Progenitor cell of endocrine pancreas (in vitro differentiated cells): ENCODE data around the gene DNASE2. TPM values are rescaled to one million over a fixed set of nuclear protein-coding genes. Genes with fewer than 3 reads are reported as not detected.
A peak's percentile ranks its signal among the peaks of the same experiment; 100 is the strongest.

Experiments
- DNase-seq: peaks from one replicate; pipeline ENCODE4 v3.0.0; 2021; ENCODE audit warnings: low spot score; ENCODE audit not compliant: unreplicated experiment
- H3K27ac Mint-ChIP-seq: 2 replicates; pipeline ENCODE4 v1.8.0; 2021; ENCODE audit warnings: mild to moderate bottlenecking, moderate library complexity, mixed read lengths
- H3K27me3 Mint-ChIP-seq: 2 replicates; pipeline ENCODE4 v1.8.0; 2021; ENCODE audit warnings: mixed read lengths
- H3K36me3 Mint-ChIP-seq: 2 replicates; pipeline ENCODE4 v1.8.0; 2022; ENCODE audit warnings: mixed read lengths; ENCODE audit not compliant: insufficient read depth
- H3K4me1 Mint-ChIP-seq: 2 replicates; pipeline ENCODE4 v1.8.0; 2021; ENCODE audit warnings: low read depth, mixed read lengths
- H3K4me3 Mint-ChIP-seq: 2 replicates; pipeline ENCODE4 v1.8.0; 2021; ENCODE audit warnings: low read depth, mild to moderate bottlenecking, moderate library complexity, mixed read lengths
- H3K9me3 Mint-ChIP-seq: 2 replicates; pipeline ENCODE4 v1.8.0; 2021; ENCODE audit warnings: low read depth, mixed read lengths
- total RNA-seq: library from RNA; stranded (reverse); gene quantifications from 2 replicates; pipeline ENCODE4 v1.2.1, GENCODE V29; 2021
- TF ChIP-seq, protein P1 (sequence below): fragments of 200-600 bp; sonication (generic); IDR thresholded peaks from one replicate; pipeline ENCODE4 v1.5.0; 2021; ENCODE audit warnings: antibody characterized with exemption, mild to moderate bottlenecking; ENCODE audit not compliant: unreplicated experiment

The DNASE2 gene
- total RNA-seq, 1 donor from 2014 or later, result 26.0 TPM

DNA sequence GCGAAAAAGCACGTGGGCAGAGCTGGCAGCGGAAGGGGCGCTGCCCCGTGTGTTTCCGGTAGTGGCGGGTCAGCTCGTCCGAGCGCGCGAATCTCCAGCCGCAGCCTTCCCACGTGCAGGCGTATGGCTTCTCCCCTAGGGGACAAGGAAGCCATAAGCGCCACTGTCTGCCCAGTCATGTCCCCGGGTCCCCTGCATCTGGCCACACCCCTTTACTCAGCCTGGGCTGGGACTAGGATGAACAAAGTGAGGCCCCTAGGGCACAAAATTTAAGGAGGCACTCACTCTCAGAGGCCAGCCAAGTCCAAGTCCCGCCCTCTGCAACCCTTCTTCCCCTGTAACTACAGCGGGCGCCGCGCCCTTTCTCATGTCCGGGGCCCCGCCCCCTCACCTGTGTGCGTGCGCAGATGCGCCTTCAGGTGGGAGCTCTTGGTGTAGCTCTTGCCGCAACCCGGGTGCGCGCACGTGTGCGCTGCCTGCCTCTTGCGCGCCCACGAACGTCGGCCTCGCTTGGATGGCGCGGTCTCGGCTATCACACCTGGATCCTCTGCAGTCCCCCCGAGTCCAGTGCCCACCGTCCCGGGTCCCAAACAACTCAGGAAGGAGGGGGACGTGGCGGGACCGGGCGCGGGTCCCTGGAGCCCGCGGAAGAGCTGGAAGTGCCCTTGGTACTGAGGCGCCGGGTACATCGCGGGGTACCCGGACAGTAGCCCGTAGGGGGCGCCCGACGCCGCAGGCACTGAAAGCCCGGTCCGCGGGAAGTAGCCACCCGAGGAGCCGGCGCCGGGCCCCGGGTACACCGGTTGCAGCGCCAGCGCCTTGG, 3.9 kb upstream of the DNASE2 start:
- H3K27ac Mint-ChIP-seq, result peak overlapping the region; percentile 85
- H3K36me3 Mint-ChIP-seq, result no peaks in the 10 kb centered on the region
- peaks cover 10% of the 10 kb centered on the region for H3K4me1 Mint-ChIP-seq
- peak overlapping the region; percentile 80 for H3K4me3 Mint-ChIP-seq
- H3K27me3 Mint-ChIP-seq, result peaks cover 12% of the 10 kb centered on the region
- TF ChIP-seq, protein P1, sequence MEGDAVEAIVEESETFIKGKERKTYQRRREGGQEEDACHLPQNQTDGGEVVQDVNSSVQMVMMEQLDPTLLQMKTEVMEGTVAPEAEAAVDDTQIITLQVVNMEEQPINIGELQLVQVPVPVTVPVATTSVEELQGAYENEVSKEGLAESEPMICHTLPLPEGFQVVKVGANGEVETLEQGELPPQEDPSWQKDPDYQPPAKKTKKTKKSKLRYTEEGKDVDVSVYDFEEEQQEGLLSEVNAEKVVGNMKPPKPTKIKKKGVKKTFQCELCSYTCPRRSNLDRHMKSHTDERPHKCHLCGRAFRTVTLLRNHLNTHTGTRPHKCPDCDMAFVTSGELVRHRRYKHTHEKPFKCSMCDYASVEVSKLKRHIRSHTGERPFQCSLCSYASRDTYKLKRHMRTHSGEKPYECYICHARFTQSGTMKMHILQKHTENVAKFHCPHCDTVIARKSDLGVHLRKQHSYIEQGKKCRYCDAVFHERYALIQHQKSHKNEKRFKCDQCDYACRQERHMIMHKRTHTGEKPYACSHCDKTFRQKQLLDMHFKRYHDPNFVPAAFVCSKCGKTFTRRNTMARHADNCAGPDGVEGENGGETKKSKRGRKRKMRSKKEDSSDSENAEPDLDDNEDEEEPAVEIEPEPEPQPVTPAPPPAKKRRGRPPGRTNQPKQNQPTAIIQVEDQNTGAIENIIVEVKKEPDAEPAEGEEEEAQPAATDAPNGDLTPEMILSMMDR, result peak; percentile 72
- H3K9me3 Mint-ChIP-seq, result no peaks in the 10 kb centered on the region
- DNase-seq, result peak; percentile 79

DNA sequence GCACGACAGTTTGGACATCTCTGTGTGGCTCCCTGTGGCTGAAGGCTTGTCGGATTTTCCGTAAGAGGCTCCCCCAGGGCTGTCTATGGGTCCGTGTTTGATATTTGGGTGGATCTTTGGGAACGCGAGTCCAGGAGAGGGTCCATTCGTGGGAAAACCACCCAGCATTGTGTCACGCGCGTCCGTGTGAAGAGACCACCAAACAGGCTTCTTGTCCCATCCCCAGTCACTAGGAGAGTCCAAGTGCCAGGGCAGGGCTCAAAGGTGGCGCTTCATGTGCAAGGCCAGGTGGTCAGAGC, 3.3 kb upstream of the DNASE2 start:
- Mint-ChIP-seq H3K36me3 (no peaks in the 10 kb centered on the region), H3K9me3 (no peaks in the 10 kb centered on the region), H3K27ac (no peak overlapping the region), H3K4me1 (peaks cover 10% of the 10 kb centered on the region), H3K27me3 (peaks cover 12% of the 10 kb centered on the region), H3K4me3 (no peak overlapping the region)
- TF ChIP-seq, protein P1, result no peak
- no peak for DNase-seq

DNA sequence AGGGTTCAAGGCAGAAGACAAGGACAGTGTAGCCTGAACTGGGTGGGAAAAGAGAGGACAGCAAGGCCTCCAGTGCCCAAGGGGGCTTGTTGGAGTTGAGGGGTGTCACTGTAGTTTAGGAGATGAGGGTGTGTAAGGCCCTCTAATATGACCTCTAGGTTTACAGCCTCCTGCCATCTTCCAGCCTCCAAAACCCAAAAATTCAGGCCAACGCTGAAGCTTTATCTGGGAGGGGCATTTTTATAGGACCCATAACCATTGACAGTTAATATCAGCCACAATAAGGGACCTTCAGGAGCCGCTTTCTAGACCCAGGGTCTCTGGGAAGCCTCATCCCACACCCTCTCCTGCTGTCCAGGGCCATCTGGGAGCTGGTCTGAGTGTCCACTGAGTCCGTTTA, 3.0 kb upstream of the DNASE2 start:
- Mint-ChIP-seq H3K4me3 (no peak overlapping the region), H3K36me3 (no peaks in the 10 kb centered on the region), H3K9me3 (no peaks in the 10 kb centered on the region), H3K4me1 (peaks cover 10% of the 10 kb centered on the region), H3K27me3 (peaks cover 12% of the 10 kb centered on the region), H3K27ac (no peak overlapping the region)
- DNase-seq, result no peak
- TF ChIP-seq, protein P1, result no peak

DNA sequence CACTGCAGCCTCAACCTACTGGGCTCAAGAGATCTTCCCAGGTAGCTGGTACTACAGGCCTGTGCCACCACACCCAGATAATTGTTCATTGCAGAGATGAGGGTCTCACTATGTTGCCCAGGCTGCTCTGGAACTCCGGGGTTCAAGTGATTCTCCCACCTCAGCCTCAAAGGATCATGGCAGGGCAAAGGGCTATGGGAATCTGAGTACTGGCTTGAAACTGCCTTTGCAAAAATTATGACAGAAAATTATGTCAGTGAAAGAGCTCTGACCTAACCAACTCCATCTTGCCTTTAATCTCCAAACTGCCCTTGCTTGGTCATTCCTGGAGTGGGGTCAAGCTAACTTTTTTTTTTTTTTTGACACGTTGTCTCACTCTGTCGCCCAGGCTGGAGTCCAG, 1.3 kb upstream of the DNASE2 start:
- peaks cover 3% of the 10 kb centered on the region for H3K36me3 Mint-ChIP-seq
- DNase-seq, result no peak
- no peaks in the 10 kb centered on the region for H3K9me3 Mint-ChIP-seq
- H3K4me1 Mint-ChIP-seq, result peaks cover 10% of the 10 kb centered on the region
- peak overlapping the region; percentile 73 for H3K27ac Mint-ChIP-seq
- peaks cover 12% of the 10 kb centered on the region for H3K27me3 Mint-ChIP-seq
- TF ChIP-seq, protein P1, result no peak
- H3K4me3 Mint-ChIP-seq, result peak overlapping the region; percentile 60

DNA sequence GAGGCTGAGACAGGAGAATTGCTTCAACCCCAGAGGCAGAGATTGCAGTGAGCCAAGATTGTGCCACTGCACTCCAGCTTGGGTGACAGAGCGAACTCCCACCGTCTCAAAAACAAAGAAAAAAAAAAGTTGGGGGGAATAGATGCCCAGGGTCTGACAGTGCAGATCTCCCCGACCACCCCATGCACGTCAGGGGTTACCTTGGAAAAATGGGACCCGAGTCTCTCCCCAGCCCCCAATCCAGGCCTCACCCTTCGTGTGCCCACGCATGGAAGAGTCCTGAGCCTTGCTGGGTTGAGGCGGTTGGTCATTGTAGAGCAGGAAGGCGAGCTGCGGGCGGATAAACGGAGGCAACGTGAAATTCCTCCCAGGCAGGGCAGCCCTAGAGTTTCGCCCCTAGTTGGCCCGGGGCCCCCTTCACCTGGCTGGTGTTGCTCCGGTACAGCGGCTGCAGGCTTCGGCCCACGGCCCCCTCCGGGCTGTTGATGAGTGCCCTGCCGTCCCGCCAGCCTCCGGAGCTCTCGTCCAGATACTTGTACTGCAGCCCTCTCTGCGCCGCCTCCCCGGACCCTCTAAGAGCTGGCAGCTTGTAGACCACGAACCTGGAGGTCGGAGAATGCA, 588 bp downstream of the DNASE2 start:
- TF ChIP-seq, protein P1, result no peak
- no peak for DNase-seq

More for the DNA sequence above, 588 bp downstream of the DNASE2 start:
- Mint-ChIP-seq H3K9me3 (no peaks in the 10 kb centered on the region), H3K27me3 (peaks cover 3% of the 10 kb centered on the region), H3K4me1 (peaks cover 8% of the 10 kb centered on the region), H3K36me3 (peaks cover 3% of the 10 kb centered on the region), H3K27ac (peak overlapping the region; percentile 97), H3K4me3 (peak overlapping the region; percentile 82)
